GM12872 (cell line): ENCODE data around the gene TRANK1.

ENCODE experiments used
- CTCF ChIP-seq: IDR thresholded peaks from 3 replicates; pipeline ENCODE4 v1.5.1; 2011; ENCODE audit warnings: low read depth, mild to moderate bottlenecking, low read length, moderate library complexity; ENCODE audit not compliant: insufficient read depth

TRANK1 gene

GRCh38 chr3:36920884-36921567 lies 23.8 kb downstream of the TRANK1 start:
- TF ChIP-seq CTCF = no peak

- no peak for TF ChIP-seq CTCF
Measured at GRCh38 chr3:36919439-36920160, 25.3 kb downstream of the TRANK1 start.

- no peak for TF ChIP-seq CTCF
Measured at GRCh38 chr3:36918050-36918449, 26.8 kb downstream of the TRANK1 start.

- no peak for TF ChIP-seq CTCF
Measured at GRCh38 chr3:36911990-36912804, 32.7 kb downstream of the TRANK1 start.

GRCh38 chr3:36909666-36910065 lies 35.2 kb downstream of the TRANK1 start:
- no peak for TF ChIP-seq CTCF

GRCh38 chr3:36909181-36909580 lies 35.7 kb downstream of the TRANK1 start:
- TF ChIP-seq CTCF = no peak

- no peak for TF ChIP-seq CTCF
Measured at GRCh38 chr3:36908647-36909180, 36.1 kb downstream of the TRANK1 start.
